Liver (tissue), 3 donors: ENCODE results near the gene HSP90AB1.

Experiments
- ATF3 ChIP-seq: IDR thresholded peaks from 2 replicates; pipeline ENCODE4 v1.6.1; 2016; ENCODE audit warnings: antibody characterized with exemption
- CTCF ChIP-seq: fragments of 150-350 bp; IDR thresholded peaks from 2 replicates; pipeline ENCODE4 v1.5.1; 2017; ENCODE audit warnings: improper control_type of control experiment, low read depth, low read length; ENCODE audit not compliant: missing input control
- JUND ChIP-seq, 2 donors: IDR thresholded peaks; 2 replicates each; pipeline ENCODE4 v1.6.1; 2016; ENCODE audit warnings: antibody characterized with exemption in 2 of 2
- RAD21 ChIP-seq, 2 donors: IDR thresholded peaks; 2 replicates each; pipeline ENCODE4 v1.6.1; 2016; ENCODE audit warnings: antibody characterized with exemption in 2 of 2, mild to moderate bottlenecking in 2 of 2
- TAF1 ChIP-seq: conservative IDR thresholded peaks from 2 replicates; pipeline ENCODE4 v1.6.1; 2016; ENCODE audit warnings: antibody characterized with exemption, mild to moderate bottlenecking
- TF ChIP-seq, protein P1 (sequence below): IDR thresholded peaks from 2 replicates; pipeline ENCODE4 v1.6.1; 2016; ENCODE audit warnings: antibody characterized with exemption
- TF ChIP-seq, protein P2 (sequence below): IDR thresholded peaks from 2 replicates; pipeline ENCODE4 v1.6.1; 2016; ENCODE audit warnings: antibody characterized with exemption
- donor health status: healthy.
- donor health status: healthy.

- TF ChIP-seq ATF3 (no peak), CTCF (no peak), TAF1 (no peak), RAD21 (IDR thresholded peaks at IDR 0.05) (no peak), JUND (IDR thresholded peaks at IDR 0.05) (no peak)
- TF ChIP-seq, protein P1, sequence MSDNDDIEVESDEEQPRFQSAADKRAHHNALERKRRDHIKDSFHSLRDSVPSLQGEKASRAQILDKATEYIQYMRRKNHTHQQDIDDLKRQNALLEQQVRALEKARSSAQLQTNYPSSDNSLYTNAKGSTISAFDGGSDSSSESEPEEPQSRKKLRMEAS: no peak
- TF ChIP-seq, protein P2, sequence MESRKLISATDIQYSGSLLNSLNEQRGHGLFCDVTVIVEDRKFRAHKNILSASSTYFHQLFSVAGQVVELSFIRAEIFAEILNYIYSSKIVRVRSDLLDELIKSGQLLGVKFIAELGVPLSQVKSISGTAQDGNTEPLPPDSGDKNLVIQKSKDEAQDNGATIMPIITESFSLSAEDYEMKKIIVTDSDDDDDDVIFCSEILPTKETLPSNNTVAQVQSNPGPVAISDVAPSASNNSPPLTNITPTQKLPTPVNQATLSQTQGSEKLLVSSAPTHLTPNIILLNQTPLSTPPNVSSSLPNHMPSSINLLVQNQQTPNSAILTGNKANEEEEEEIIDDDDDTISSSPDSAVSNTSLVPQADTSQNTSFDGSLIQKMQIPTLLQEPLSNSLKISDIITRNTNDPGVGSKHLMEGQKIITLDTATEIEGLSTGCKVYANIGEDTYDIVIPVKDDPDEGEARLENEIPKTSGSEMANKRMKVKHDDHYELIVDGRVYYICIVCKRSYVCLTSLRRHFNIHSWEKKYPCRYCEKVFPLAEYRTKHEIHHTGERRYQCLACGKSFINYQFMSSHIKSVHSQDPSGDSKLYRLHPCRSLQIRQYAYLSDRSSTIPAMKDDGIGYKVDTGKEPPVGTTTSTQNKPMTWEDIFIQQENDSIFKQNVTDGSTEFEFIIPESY: no peak
These were observed 26.0 kb upstream of the HSP90AB1 start for GRCh38 chr6:44220913-44221290.
